Right atrium auricular region (tissue), 2 donors: Measurements from ENCODE around the gene IGF1. TPM values are rescaled to one million over a fixed set of nuclear protein-coding genes. Genes with fewer than 3 reads are reported as not detected.

Experiments
- DNase-seq: peaks from one replicate; pipeline ENCODE4 v3.0.0-alpha.2; 2019; ENCODE audit warnings: low spot score
- H3K27ac ChIP-seq, 2 donors: fragments of 200-600 bp; sonication (generic); 1 replicate in 1 of 2; 2 replicates in 1 of 2; pipeline ENCODE4 v1.5.1; 2016 to 2019
- H3K27me3 ChIP-seq, 2 donors: fragments of 200-600 bp; sonication (generic); one replicate each; pipeline versions ENCODE4 v1.5.1 to v1.6.0; 2017 to 2019
- H3K36me3 ChIP-seq: fragments of 200-600 bp; sonication (generic); one replicate; pipeline ENCODE4 v1.5.1; 2016
- H3K4me1 ChIP-seq, 2 donors: fragments of 200-600 bp; sonication (generic); one replicate each; pipeline versions ENCODE4 v1.5.1 to v1.6.0; 2017 to 2019
- H3K4me3 ChIP-seq, 2 donors: fragments of 200-600 bp; sonication (generic); 1 replicate in 1 of 2; 2 replicates in 1 of 2; pipeline ENCODE4 v1.5.1; 2017 to 2019; ENCODE audit warnings: mild to moderate bottlenecking in 1 of 2, moderate library complexity in 1 of 2
- H3K9me3 ChIP-seq, 2 donors: fragments of 200-600 bp; sonication (generic); one replicate each; pipeline ENCODE4 v1.5.1; 2019
- total RNA-seq, 2 donors: library from RNA; depleted of rRNA; stranded (reverse); fragments of >200 nt; gene quantifications; one replicate each; pipeline ENCODE4 v1.1.0, GENCODE V29; 2016
- TF ChIP-seq, protein P1 (sequence below), 2 donors: fragments of 200-600 bp; sonication (generic); IDR thresholded peaks; one replicate each; pipeline ENCODE4 v1.5.1; 2019; ENCODE audit warnings: antibody characterized with exemption in 2 of 2

The IGF1 gene
- total RNA-seq, 2 donors from 2014 or later, result 11.4 to 26.1 TPM

DNA sequence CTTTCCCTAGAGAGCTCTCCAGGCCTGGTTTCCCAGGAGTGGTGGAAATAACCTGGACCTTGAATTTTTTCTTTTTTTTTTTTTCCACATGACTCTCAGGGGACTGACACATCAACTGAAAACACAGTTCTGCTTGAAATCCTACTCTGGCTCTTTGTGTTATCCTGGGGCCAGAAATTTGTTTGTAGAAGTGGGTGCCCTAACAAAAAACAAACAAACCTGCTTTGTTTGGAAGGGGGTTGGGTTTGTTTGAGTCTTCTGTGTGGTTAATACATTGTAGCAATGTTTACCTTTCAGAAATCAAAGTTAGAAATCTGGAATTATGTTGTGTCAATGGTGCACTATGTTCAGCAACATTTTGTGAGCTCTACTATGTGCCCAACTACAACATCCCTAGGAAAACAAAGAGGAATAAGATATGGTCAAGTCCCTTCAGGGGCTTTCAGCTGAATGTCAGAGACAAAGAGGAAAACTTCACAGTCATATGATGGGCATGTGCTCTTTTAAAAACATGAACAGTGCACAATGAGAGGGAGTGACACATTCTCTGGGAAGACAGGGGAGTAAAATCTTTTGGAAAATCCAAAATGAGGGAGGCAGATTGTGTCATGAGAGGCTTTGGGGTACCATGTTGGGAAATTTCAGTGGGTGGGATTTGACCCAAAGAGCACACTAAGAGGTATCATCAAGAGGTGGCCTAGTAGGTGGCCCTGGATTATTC lies 1.5 kb upstream of the IGF1 start:
- Histone ChIP-seq H3K9me3 (no peaks in the 10 kb centered on the region), H3K27ac (no peak overlapping the region), H3K27me3 (no peaks in the 10 kb centered on the region), H3K36me3 (no peaks in the 10 kb centered on the region), H3K4me3 (no peak overlapping the region), H3K4me1 (peaks cover 0 to 32% of the 10 kb centered on the region in 2 donors)
- TF ChIP-seq, protein P1, sequence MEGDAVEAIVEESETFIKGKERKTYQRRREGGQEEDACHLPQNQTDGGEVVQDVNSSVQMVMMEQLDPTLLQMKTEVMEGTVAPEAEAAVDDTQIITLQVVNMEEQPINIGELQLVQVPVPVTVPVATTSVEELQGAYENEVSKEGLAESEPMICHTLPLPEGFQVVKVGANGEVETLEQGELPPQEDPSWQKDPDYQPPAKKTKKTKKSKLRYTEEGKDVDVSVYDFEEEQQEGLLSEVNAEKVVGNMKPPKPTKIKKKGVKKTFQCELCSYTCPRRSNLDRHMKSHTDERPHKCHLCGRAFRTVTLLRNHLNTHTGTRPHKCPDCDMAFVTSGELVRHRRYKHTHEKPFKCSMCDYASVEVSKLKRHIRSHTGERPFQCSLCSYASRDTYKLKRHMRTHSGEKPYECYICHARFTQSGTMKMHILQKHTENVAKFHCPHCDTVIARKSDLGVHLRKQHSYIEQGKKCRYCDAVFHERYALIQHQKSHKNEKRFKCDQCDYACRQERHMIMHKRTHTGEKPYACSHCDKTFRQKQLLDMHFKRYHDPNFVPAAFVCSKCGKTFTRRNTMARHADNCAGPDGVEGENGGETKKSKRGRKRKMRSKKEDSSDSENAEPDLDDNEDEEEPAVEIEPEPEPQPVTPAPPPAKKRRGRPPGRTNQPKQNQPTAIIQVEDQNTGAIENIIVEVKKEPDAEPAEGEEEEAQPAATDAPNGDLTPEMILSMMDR (IDR thresholded peaks at IDR 0.05), result no peak
- DNase-seq, result no peak

DNA sequence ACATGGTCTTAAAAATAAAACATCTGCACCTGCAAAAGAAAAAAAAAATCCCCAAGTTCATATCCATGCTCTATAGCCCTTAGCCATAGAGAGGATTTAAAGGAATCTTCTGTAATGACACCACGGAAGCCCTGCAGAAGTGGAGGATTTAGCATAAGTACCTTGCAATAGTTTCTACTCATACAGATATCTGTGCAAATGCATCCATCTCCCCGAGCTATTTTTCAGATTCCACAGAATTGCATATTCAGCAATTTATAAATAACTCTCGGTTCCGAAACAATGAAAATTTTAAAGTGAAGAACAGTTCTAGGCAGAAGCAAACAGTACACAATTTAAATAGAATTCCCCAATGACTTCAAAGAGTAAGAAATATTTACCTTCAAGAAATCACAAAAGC lies 424 bp downstream of the IGF1 start:
- peak overlapping the region; percentile 25 to 45 for H3K4me3 ChIP-seq
- H3K36me3 ChIP-seq, result no peaks in the 10 kb centered on the region
- no peak for DNase-seq
- no peaks in the 10 kb centered on the region for H3K27me3 ChIP-seq
- H3K27ac ChIP-seq, result peak overlapping the region in 1 of 2 donors; percentile 50
- H3K9me3 ChIP-seq, result no peaks in the 10 kb centered on the region
- peaks cover 0 to 32% of the 10 kb centered on the region in 2 donors for H3K4me1 ChIP-seq
- TF ChIP-seq, protein P1 (IDR thresholded peaks at IDR 0.05), result no peak

DNA sequence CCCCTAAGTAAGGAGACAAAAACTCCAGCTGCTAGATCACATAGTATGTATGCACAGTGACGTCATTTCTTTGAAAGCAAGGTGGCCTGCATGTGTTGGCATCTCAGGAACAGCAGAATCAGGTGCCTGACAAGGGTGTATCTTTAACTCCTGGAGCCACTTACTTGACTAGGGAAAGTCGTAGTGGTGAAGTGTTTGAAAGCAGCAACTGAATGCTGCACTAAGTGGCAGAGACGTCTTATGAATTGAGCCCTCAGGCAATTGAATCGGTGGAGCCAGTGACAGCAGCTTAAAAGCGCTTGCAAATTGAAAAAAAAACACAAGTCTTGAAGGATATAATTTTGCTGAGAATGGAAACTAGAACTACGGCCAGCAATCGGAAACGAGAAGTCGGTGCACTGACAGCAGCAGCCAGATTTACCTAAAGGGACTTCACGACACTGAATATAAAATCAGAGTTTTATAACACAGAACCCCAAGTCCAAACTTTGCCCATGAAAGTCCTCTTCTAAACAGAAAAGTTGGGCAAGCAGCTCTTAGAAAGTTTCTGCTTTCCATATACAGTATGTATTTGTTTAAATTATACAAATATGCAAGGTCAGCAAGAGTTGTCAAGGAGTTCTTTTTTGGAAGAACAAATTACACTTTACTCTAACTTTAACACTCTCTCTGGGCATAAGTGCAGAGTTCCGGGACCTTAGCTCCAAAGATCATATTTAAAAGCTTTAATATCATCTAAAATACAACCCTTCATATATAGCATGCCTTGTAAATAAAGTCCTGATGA lies 1.1 kb downstream of the IGF1 start:
- no peak for DNase-seq
- Histone ChIP-seq H3K27me3 (no peaks in the 10 kb centered on the region), H3K9me3 (no peaks in the 10 kb centered on the region), H3K4me1 (peaks cover 0 to 31% of the 10 kb centered on the region in 2 donors), H3K36me3 (no peaks in the 10 kb centered on the region), H3K4me3 (peak overlapping the region; percentile 25 to 45), H3K27ac (peak overlapping the region; percentile 50 to 56)
- TF ChIP-seq, protein P1 (IDR thresholded peaks at IDR 0.05), result no peak

DNA sequence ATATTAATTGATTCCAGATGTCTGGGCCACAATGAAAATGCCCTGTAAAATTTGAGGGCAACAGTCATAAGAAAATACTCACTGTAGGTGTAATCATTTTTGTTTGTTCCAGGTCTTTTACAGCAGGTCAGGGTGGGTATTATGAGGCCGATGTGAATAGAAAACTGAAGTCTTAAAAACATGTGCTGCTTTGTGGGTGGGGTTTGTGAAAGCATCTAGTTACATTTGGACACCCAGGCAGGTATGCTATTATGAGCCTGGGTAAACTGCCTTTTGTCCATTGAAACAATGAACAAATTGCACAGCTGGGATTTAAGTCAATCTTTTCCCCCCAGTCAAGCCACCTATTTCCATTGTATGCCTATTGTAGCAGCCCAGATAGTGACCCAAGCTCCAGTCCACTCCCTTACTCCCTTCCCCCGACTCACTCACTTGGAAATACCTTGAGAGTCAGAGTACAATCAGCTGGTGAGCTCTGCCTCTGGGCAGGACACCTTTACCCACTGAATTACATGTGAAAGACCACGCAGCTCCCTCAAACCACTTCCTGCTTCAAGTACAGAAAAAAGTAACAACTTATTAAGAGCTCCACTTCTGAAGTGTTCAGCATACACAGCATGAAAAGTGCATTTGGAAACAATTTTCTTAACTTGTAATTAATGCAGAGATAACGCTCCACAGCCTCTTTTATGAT lies 1.8 kb downstream of the IGF1 start:
- Histone ChIP-seq H3K4me1 (peaks cover 0 to 26% of the 10 kb centered on the region in 2 donors), H3K36me3 (no peaks in the 10 kb centered on the region), H3K9me3 (no peaks in the 10 kb centered on the region), H3K4me3 (peak overlapping the region; percentile 25 to 45), H3K27me3 (no peaks in the 10 kb centered on the region), H3K27ac (peak overlapping the region; percentile 50 to 56)
- TF ChIP-seq, protein P1 (IDR thresholded peaks at IDR 0.05), result no peak
- no peak for DNase-seq

DNA sequence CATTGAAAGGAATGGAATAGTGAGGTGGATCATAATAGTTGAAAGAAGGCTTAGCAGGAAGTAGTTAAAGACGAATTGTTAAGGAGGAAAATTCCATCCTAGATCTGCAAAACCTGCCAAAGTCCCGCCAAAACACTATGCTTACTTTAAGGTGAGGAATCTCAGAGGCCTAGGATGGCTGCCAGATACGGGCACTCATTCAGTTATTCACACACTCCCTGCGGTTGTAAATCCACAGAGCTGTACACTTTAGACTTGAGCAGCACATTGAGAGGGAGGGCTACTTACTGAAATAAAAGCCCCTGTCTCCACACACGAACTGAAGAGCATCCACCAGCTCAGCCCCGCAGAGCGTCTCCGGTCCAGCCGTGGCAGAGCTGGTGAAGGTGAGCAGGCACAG lies 5.0 kb downstream of the IGF1 start:
- H3K27ac ChIP-seq, result no peak overlapping the region
- H3K9me3 ChIP-seq, result no peaks in the 10 kb centered on the region
- H3K4me3 ChIP-seq, result no peak overlapping the region
- no peaks in the 10 kb centered on the region for H3K36me3 ChIP-seq
- no peak for DNase-seq
- no peaks in the 10 kb centered on the region for H3K27me3 ChIP-seq
- TF ChIP-seq, protein P1 (IDR thresholded peaks at IDR 0.05), result no peak
- peaks cover 0 to 16% of the 10 kb centered on the region in 2 donors for H3K4me1 ChIP-seq
